SU-DHL-6 (cell line): ENCODE data around the gene EBP.

ENCODE experiments used
- EZH2phosphoT487 ChIP-seq: fragments of 200-600 bp; sonication (generic), shearing (Covaris generic); conservative IDR thresholded peaks from 2 replicates; pipeline ENCODE4 v1.6.1; 2018; ENCODE audit warnings: mild to moderate bottlenecking, antibody characterized with exemption, low read length, moderate library complexity, mixed read lengths
- TF ChIP-seq, protein P1 (sequence below): fragments of 200-600 bp; sonication (generic); IDR thresholded peaks from one replicate; pipeline ENCODE4 v1.5.1; 2017; ENCODE audit warnings: antibody characterized with exemption, mild to moderate bottlenecking, low read length, moderate library complexity; ENCODE audit not compliant: insufficient read depth, poor library complexity, severe bottlenecking

DNA sequence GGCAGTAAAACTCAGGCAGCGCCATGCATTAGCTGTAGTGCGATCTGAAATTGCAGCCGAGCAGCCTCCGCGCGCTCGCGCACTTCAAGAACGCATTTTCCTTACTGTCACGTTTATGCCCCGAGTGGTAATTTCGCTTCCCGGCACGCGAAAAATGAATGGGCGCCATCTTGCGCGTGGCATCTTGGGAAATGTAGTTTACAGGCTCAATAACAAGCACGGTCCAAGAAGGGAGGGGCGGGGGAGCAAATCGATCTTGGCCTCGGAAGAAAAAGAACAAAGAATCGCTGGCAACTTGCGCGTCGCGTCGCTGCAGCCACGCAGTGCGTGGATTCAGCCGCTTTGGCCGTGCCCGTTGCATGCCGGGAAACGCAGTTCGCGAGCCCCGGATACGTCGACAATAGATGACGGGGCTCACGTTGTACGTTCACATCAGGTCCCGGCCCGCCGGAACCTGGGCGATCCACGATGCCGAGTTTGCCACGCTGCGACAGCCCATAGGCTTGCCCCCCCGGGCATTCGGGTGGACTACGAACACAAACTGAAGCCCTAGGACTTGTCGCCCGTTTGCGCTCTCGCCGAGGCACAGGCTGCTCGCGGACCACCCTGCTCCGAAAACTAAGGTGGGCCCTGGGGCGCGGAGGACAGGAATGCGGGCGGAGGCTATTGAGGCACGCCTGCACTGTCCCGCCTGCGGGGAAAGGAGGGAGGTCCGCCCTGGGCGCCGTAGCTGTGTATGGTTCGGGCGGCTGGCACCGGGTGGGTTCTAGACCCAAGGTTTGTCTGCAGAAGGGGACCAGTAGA, 45.6 kb upstream of the EBP start, which contains the start of gene FTSJ1:
- TF ChIP-seq, protein P1, sequence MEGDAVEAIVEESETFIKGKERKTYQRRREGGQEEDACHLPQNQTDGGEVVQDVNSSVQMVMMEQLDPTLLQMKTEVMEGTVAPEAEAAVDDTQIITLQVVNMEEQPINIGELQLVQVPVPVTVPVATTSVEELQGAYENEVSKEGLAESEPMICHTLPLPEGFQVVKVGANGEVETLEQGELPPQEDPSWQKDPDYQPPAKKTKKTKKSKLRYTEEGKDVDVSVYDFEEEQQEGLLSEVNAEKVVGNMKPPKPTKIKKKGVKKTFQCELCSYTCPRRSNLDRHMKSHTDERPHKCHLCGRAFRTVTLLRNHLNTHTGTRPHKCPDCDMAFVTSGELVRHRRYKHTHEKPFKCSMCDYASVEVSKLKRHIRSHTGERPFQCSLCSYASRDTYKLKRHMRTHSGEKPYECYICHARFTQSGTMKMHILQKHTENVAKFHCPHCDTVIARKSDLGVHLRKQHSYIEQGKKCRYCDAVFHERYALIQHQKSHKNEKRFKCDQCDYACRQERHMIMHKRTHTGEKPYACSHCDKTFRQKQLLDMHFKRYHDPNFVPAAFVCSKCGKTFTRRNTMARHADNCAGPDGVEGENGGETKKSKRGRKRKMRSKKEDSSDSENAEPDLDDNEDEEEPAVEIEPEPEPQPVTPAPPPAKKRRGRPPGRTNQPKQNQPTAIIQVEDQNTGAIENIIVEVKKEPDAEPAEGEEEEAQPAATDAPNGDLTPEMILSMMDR: no peak
- no peak for TF ChIP-seq EZH2phosphoT487
